Fibroblast of lung (primary cell): Measurements from ENCODE around the gene LASP1NB.

Experiments used
- CTCF ChIP-seq, 2 donors: IDR thresholded peaks in 1 of 2; conservative IDR thresholded peaks in 1 of 2; 1 replicate in 1 of 2; 2 replicates in 1 of 2; pipeline ENCODE4 v1.5.1; 2011 to 2012; ENCODE audit warnings: low read length in 2 of 2, control low read depth in 1 of 2, inconsistent platforms in 1 of 2, low read depth in 1 of 2, mild to moderate bottlenecking in 1 of 2
- EZH2 ChIP-seq: IDR thresholded peaks from 2 replicates; pipeline ENCODE4 v1.5.1; 2012; ENCODE audit warnings: low read length, control low read depth, mild to moderate bottlenecking; ENCODE audit errors: missing control alignments

- TF ChIP-seq CTCF (conservative IDR thresholded peaks at IDR 0.05 in 1 of 2, IDR thresholded peaks at IDR 0.05 in 1 of 2; ENCODE audit: low read depth in 1 of 2, low read length in 2 of 2) (no peak), EZH2 (no peak)
These were observed 17.4 kb downstream of the LASP1NB start for GRCh38 chr17:38942696-38943334.
